Gastrocnemius medialis (tissue), 4 donors: ENCODE results near the gene TPH2. TPM values are rescaled to one million over a fixed set of nuclear protein-coding genes. Genes with fewer than 3 reads are reported as not detected.

ENCODE experiments used
- ATAC-seq, 2 donors: fragments of 150-250 bp; one replicate each; pipeline ENCODE4 v1.9.1; 2016
- DNase-seq, 2 donors: peaks; one replicate each; pipeline ENCODE4 v3.0.0-alpha.2; 2019
- H3K27ac ChIP-seq, 4 donors: fragments of 200-600 bp; sonication (generic); 1 replicate in 1 of 4; 2 replicates in 3 of 4; pipeline ENCODE4 v1.5.1; 2016 to 2018; ENCODE audit warnings: mild to moderate bottlenecking in 2 of 4, moderate library complexity in 1 of 4
- H3K27me3 ChIP-seq, 3 donors: fragments of 200-600 bp; sonication (generic) in 2 of 3; 1 replicate in 1 of 3; 2 replicates in 2 of 3; pipeline versions ENCODE4 v1.5.1 to v1.6.0; 2016 to 2019; ENCODE audit warnings: mild to moderate bottlenecking in 1 of 3, moderate library complexity in 1 of 3
- H3K36me3 ChIP-seq, 2 donors: fragments of 200-600 bp; sonication (generic) in 1 of 2; one replicate each; pipeline ENCODE4 v1.5.1; 2017 to 2018
- H3K4me1 ChIP-seq, 2 donors: fragments of 200-600 bp; sonication (generic) in 1 of 2; one replicate each; pipeline ENCODE4 v1.5.1; 2016 to 2017; ENCODE audit warnings: mild to moderate bottlenecking in 2 of 2
- H3K4me3 ChIP-seq, 4 donors: fragments of 200-600 bp; sonication (generic) in 3 of 4; 1 replicate in 1 of 4; 2 replicates in 3 of 4; pipeline ENCODE4 v1.5.1; 2016 to 2019; ENCODE audit warnings: mild to moderate bottlenecking in 2 of 4
- H3K9me3 ChIP-seq, 3 donors: fragments of 200-600 bp; sonication (generic) in 2 of 3; 1 replicate in 1 of 3; 2 replicates in 2 of 3; pipeline ENCODE4 v1.5.1; 2016 to 2019
- CTCF ChIP-seq, 5 experiments: fragments of 450-650 bp in 3 of 5; fragments of 200-600 bp in 2 of 5; sonication (generic) in 2 of 5; IDR thresholded peaks in 4 of 5; conservative IDR thresholded peaks in 1 of 5; 1 replicate in 4 of 5; 2 replicates in 1 of 5; pipeline ENCODE4 v1.5.1; 2016 to 2019; ENCODE audit warnings: antibody characterized with exemption in 5 of 5, mild to moderate bottlenecking in 3 of 5, moderate library complexity in 3 of 5
- POLR2A ChIP-seq, 2 donors: fragments of 450-650 bp; IDR thresholded peaks; one replicate each; pipeline ENCODE4 v1.6.1; 2017; ENCODE audit warnings: antibody characterized with exemption in 2 of 2, mild to moderate bottlenecking in 2 of 2, moderate library complexity in 2 of 2
- in situ Hi-C, 4 donors: fragments of 200-750 bp; cut with MboI; loops; one replicate each; pipeline versions ENCODE4 v1.15.0 to v1.8.0; 2017; ENCODE audit warnings: low sequenced_read_pairs in 4 of 4
- intact Hi-C: fragments of 100-400 bp; cut with DNase I; formaldehyde crosslinking; loops from one replicate; pipeline ENCODE4 v1.15.1; 2023; ENCODE audit warnings: low total_unique reads
- total RNA-seq, 4 donors: library from RNA; depleted of rRNA; stranded (reverse); fragments of >200 nt; gene quantifications; one replicate each; pipeline versions ENCODE4 v1.1.0 to v1.2.3, GENCODE V29; 2016

Gene TPH2
- total RNA-seq, 4 donors from 2014 or later: not detected

- ATAC-seq: no peak
- intact Hi-C loops: no loop called here
Measured at GRCh38 chr12:71900091-71900490, 38.6 kb upstream of the TPH2 start.

GRCh38 chr12:71904629-71905028, 34.0 kb upstream of the TPH2 start:
- TF ChIP-seq CTCF (IDR thresholded peaks at IDR 0.05 in 4 of 5, conservative IDR thresholded peaks at IDR 0.05 in 1 of 5): no peak
- TF ChIP-seq POLR2A (IDR thresholded peaks at IDR 0.05): no peak
- no peaks in the 10 kb centered on the region for H3K9me3 ChIP-seq
- peaks cover 0 to 76% of the 10 kb centered on the region in 2 donors for H3K36me3 ChIP-seq
- H3K27me3 ChIP-seq: no peaks in the 10 kb centered on the region
- in situ Hi-C loops (no loop called here), intact Hi-C loops (no loop called here)
- DNase-seq (no peak), ATAC-seq (no peak)
- no peak overlapping the region for H3K27ac ChIP-seq
- H3K4me1 ChIP-seq: no peaks in the 10 kb centered on the region
- H3K4me3 ChIP-seq: no peak overlapping the region

More at GRCh38 chr12:71900091-71900490, 38.6 kb upstream of the TPH2 start:
- no peak for DNase-seq
- in situ Hi-C loops: no loop called here
- H3K4me1 ChIP-seq: no peaks in the 10 kb centered on the region
- no peaks in the 10 kb centered on the region for H3K27me3 ChIP-seq
- H3K27ac ChIP-seq: no peak overlapping the region
- TF ChIP-seq POLR2A (IDR thresholded peaks at IDR 0.05) (no peak), CTCF (IDR thresholded peaks at IDR 0.05 in 4 of 5, conservative IDR thresholded peaks at IDR 0.05 in 1 of 5) (peak in 1 of 5 experiments; percentile 17)
- no peak overlapping the region for H3K4me3 ChIP-seq
- peaks cover 0 to 80% of the 10 kb centered on the region in 2 donors for H3K36me3 ChIP-seq
- no peaks in the 10 kb centered on the region for H3K9me3 ChIP-seq

GRCh38 chr12:71935594-71935993, 3.1 kb upstream of the TPH2 start:
- TF ChIP-seq POLR2A (IDR thresholded peaks at IDR 0.05) (no peak), CTCF (IDR thresholded peaks at IDR 0.05 in 4 of 5, conservative IDR thresholded peaks at IDR 0.05 in 1 of 5) (no peak)
- H3K9me3 ChIP-seq: no peaks in the 10 kb centered on the region
- H3K27ac ChIP-seq: no peak overlapping the region
- H3K36me3 ChIP-seq: no peaks in the 10 kb centered on the region
- peaks cover 0 to 6% of the 10 kb centered on the region in 2 donors for H3K4me1 ChIP-seq
- no peak overlapping the region for H3K4me3 ChIP-seq
- no peak for ATAC-seq
- in situ Hi-C loops: no loop called here
- H3K27me3 ChIP-seq: peaks cover 3 to 18% (median 14%) of the 10 kb centered on the region in 3 donors
- DNase-seq: no peak
- intact Hi-C loops: no loop called here

- TF ChIP-seq POLR2A (IDR thresholded peaks at IDR 0.05): no peak
- TF ChIP-seq CTCF (IDR thresholded peaks at IDR 0.05 in 4 of 5, conservative IDR thresholded peaks at IDR 0.05 in 1 of 5): no peak
- in situ Hi-C loops: no loop called here
Measured at GRCh38 chr12:71940068-71940467, 1.4 kb downstream of the TPH2 start.

GRCh38 chr12:71941174-71941573, 2.5 kb downstream of the TPH2 start:
- Histone ChIP-seq H3K27me3 (peaks cover 6 to 27% (median 18%) of the 10 kb centered on the region in 3 donors), H3K9me3 (no peaks in the 10 kb centered on the region), H3K27ac (no peak overlapping the region), H3K36me3 (no peaks in the 10 kb centered on the region), H3K4me1 (peaks cover 0 to 6% of the 10 kb centered on the region in 2 donors), H3K4me3 (no peak overlapping the region)
- ATAC-seq (no peak), DNase-seq (no peak)
- TF ChIP-seq POLR2A (IDR thresholded peaks at IDR 0.05): no peak
- no peak for TF ChIP-seq CTCF (IDR thresholded peaks at IDR 0.05 in 4 of 5, conservative IDR thresholded peaks at IDR 0.05 in 1 of 5)
- intact Hi-C loops (no loop called here), in situ Hi-C loops (no loop called here)

More at GRCh38 chr12:71940068-71940467, 1.4 kb downstream of the TPH2 start:
- ATAC-seq (no peak), DNase-seq (no peak)
- intact Hi-C loops: no loop called here
- Histone ChIP-seq H3K4me3 (no peak overlapping the region), H3K4me1 (peaks cover 0 to 6% of the 10 kb centered on the region in 2 donors), H3K27ac (no peak overlapping the region), H3K27me3 (peaks cover 6 to 27% (median 18%) of the 10 kb centered on the region in 3 donors), H3K36me3 (no peaks in the 10 kb centered on the region), H3K9me3 (no peaks in the 10 kb centered on the region)
